ENCODE results near the gene CABLES2.

DNA sequence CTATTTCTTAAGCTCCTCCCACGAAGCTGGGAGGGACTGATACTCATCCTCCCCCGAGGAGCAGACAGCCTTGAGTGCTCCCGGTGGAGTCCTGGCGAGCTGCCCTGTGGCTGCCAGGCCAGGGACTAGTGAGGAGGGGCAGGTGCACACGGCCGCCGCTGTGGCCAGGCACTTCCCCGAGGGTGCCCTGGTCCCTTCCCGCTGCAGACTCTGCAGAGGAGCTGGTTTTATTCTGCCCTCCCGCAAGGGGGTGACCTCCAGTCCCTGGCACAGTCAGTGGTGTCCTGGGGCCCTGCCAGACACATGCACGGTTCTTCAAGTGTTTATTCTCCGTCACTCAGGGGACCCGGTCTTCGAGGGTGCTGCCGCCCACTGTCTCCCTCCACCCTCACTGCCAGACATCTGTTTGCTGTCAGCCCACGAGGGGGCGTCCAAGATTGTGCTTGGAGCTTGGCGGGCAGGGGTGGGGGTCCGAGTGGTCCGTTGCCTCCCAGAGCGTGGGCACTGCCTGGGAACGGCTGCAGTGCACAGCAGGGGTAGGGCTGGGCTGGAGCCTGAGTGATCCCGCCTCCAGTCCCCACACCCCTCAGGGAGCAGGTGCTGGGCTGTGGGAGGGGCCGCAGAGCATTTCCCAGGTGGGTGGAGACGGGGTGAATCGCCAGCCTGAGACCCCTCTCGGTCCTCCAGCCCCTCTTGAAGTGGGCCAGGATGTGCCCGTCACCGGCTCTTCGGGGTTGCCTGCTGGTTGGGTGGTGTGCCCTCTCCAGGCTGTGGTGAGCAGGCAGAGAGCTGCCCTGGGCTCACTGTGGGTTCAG, 3.1 kb upstream of the CABLES2 start:
- TF ChIP-seq, protein P1, sequence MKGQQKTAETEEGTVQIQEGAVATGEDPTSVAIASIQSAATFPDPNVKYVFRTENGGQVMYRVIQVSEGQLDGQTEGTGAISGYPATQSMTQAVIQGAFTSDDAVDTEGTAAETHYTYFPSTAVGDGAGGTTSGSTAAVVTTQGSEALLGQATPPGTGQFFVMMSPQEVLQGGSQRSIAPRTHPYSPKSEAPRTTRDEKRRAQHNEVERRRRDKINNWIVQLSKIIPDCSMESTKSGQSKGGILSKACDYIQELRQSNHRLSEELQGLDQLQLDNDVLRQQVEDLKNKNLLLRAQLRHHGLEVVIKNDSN (CRISPR knock-in tag; IDR thresholded peaks at IDR 0.05) = no peak
- TF ChIP-seq ESRRA (CRISPR knock-in tag; IDR thresholded peaks at IDR 0.05; ENCODE audit: borderline replicate concordance) = no peak
- TF ChIP-seq, protein P2, sequence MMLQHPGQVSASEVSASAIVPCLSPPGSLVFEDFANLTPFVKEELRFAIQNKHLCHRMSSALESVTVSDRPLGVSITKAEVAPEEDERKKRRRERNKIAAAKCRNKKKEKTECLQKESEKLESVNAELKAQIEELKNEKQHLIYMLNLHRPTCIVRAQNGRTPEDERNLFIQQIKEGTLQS (CRISPR knock-in tag; conservative IDR thresholded peaks at IDR 0.05) = no peak
- TF ChIP-seq, protein P3, sequence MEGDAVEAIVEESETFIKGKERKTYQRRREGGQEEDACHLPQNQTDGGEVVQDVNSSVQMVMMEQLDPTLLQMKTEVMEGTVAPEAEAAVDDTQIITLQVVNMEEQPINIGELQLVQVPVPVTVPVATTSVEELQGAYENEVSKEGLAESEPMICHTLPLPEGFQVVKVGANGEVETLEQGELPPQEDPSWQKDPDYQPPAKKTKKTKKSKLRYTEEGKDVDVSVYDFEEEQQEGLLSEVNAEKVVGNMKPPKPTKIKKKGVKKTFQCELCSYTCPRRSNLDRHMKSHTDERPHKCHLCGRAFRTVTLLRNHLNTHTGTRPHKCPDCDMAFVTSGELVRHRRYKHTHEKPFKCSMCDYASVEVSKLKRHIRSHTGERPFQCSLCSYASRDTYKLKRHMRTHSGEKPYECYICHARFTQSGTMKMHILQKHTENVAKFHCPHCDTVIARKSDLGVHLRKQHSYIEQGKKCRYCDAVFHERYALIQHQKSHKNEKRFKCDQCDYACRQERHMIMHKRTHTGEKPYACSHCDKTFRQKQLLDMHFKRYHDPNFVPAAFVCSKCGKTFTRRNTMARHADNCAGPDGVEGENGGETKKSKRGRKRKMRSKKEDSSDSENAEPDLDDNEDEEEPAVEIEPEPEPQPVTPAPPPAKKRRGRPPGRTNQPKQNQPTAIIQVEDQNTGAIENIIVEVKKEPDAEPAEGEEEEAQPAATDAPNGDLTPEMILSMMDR (IDR thresholded peaks at IDR 0.05) = peak; percentile 54; the same call in 1 of the 2 replicates
- TF ChIP-seq, protein P4, sequence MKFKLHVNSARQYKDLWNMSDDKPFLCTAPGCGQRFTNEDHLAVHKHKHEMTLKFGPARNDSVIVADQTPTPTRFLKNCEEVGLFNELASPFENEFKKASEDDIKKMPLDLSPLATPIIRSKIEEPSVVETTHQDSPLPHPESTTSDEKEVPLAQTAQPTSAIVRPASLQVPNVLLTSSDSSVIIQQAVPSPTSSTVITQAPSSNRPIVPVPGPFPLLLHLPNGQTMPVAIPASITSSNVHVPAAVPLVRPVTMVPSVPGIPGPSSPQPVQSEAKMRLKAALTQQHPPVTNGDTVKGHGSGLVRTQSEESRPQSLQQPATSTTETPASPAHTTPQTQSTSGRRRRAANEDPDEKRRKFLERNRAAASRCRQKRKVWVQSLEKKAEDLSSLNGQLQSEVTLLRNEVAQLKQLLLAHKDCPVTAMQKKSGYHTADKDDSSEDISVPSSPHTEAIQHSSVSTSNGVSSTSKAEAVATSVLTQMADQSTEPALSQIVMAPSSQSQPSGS (CRISPR knock-in tag; IDR thresholded peaks at IDR 0.05; ENCODE audit: borderline replicate concordance, low read depth) = no peak
- no peak for TF ChIP-seq SMAD3 (CRISPR knock-in tag; IDR thresholded peaks at IDR 0.05; ENCODE audit: borderline replicate concordance)
- TF ChIP-seq, protein P5, sequence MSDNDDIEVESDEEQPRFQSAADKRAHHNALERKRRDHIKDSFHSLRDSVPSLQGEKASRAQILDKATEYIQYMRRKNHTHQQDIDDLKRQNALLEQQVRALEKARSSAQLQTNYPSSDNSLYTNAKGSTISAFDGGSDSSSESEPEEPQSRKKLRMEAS (CRISPR knock-in tag; IDR thresholded peaks at IDR 0.05) = no peak
